GM12878 (cell line): ENCODE results near the gene LIX1. TPM values are rescaled to one million over a fixed set of nuclear protein-coding genes. Genes with fewer than 3 reads are reported as not detected.

Experiments used
- ATAC-seq: fragments of 200-7000 bp; cut with Tn5 transposase; 3 replicates; pipeline ENCODE4 v1.9.1; 2020; ENCODE audit warnings: mild to moderate bottlenecking, moderate library complexity
- BruUV-seq: library from RNA; stranded (reverse); fragments of 400-500 nt; replicated peaks from 2 replicates; lab custom pipeline; 2021; lab: Mats Ljungman, UMichigan
- CTCF ChIA-PET: fragments of 300-600 bp; sonication (Branson Sonifier 250); formaldehyde crosslinking; extraction: SDS; loops from one replicate; lab custom pipeline; 2021; ENCODE audit warnings: inconsistent platforms; lab: Yijun Ruan, JAX
- POLR2A ChIA-PET: fragments of 350-600 bp; formaldehyde crosslinking; extraction: SDS; loops from one replicate; lab custom pipeline; 2021; ENCODE audit warnings: inconsistent platforms; lab: Charles Lee
- RAD21 ChIA-PET: fragments of 300-600 bp; sonication (Branson Sonifier 250); formaldehyde crosslinking; loops from one replicate; lab custom pipeline; 2023; ENCODE audit warnings: antibody characterized with exemption; ENCODE audit not compliant: unreplicated experiment; lab: Charles Lee
- SMC1A ChIA-PET: fragments of 300-600 bp; sonication (Branson Sonifier 250); formaldehyde crosslinking; loops from one replicate; lab custom pipeline; 2023; ENCODE audit not compliant: unreplicated experiment, uncharacterized antibody; lab: Charles Lee
- DNase-seq: peaks from one replicate; pipeline ENCODE4 v3.0.0-alpha.2; 2011; ENCODE audit warnings: low read depth, low spot score
- FAIRE-seq: peaks from 3 replicates; lab custom pipeline; 2011; peaks lifted over from hg19 to GRCh38; lab: Jason Lieb, UNC
- H2AFZ ChIP-seq: 2 replicates; pipeline ENCODE4 v1.6.0; 2011; ENCODE audit warnings: low read depth, low read length, control low read depth; ENCODE audit not compliant: control insufficient read depth
- H3K27ac ChIP-seq: 2 replicates; pipeline ENCODE4 v1.5.1; 2011; ENCODE audit warnings: control low read depth; ENCODE audit not compliant: control insufficient read depth, insufficient read depth
- H3K27me3 ChIP-seq, 2 experiments: replicated peaks in 1 of 2; 2 replicates each; pipeline versions ENCODE4 v1.6.0 to v1.6.1; 2011; ENCODE audit warnings: low read length in 1 of 2; ENCODE audit not compliant: control insufficient read depth in 2 of 2, insufficient read depth in 2 of 2
- H3K36me3 ChIP-seq, 2 experiments: 2 replicates each; pipeline ENCODE4 v1.5.1; 2011; ENCODE audit warnings: low read length in 1 of 2; ENCODE audit not compliant: control insufficient read depth in 2 of 2, insufficient read depth in 2 of 2
- H3K4me1 ChIP-seq: 2 replicates; pipeline ENCODE4 v1.6.1; 2011; ENCODE audit warnings: mild to moderate bottlenecking, low read length, moderate library complexity, mixed read lengths; ENCODE audit not compliant: control insufficient read depth, insufficient read depth
- H3K4me2 ChIP-seq: 2 replicates; pipeline ENCODE4 v1.6.0; 2011; ENCODE audit warnings: control low read depth; ENCODE audit not compliant: control insufficient read depth, insufficient read depth
- H3K4me3 ChIP-seq: fragments of 200-600 bp; sonication (generic); 2 replicates; pipeline ENCODE4 v1.5.1; 2016
- H3K79me2 ChIP-seq: 2 replicates; pipeline ENCODE4 v1.6.0; 2011; ENCODE audit warnings: low read length; ENCODE audit not compliant: control insufficient read depth, insufficient read depth
- H3K9ac ChIP-seq: 2 replicates; pipeline ENCODE4 v1.8.0; 2011; ENCODE audit warnings: low read length, control low read depth, mixed read lengths; ENCODE audit not compliant: control insufficient read depth, insufficient read depth
- H3K9me3 ChIP-seq: replicated peaks from 3 replicates; pipeline ENCODE4 v1.5.1; 2011; ENCODE audit warnings: mild to moderate bottlenecking, low read length; ENCODE audit not compliant: control insufficient read depth, insufficient read depth
- H4K20me1 ChIP-seq: 2 replicates; pipeline ENCODE4 v1.6.0; 2011; ENCODE audit not compliant: control insufficient read depth, insufficient read depth
- CEBPB ChIP-seq, 2 experiments: fragments of 150-350 bp in 1 of 2; IDR thresholded peaks; 2 replicates each; pipeline ENCODE4 v1.6.1; 2012 to 2014; ENCODE audit warnings: low read depth in 2 of 2, low read length in 2 of 2, borderline replicate concordance in 1 of 2, inconsistent platforms in 1 of 2
- FOS ChIP-seq: IDR thresholded peaks from 3 replicates; pipeline ENCODE4 v1.6.1; 2011; ENCODE audit warnings: borderline replicate concordance; ENCODE audit not compliant: insufficient read length; ENCODE audit errors: extremely low read depth
- FOXK2 ChIP-seq: fragments of 450-650 bp; IDR thresholded peaks from 2 replicates; pipeline ENCODE4 v1.6.1; 2017; ENCODE audit warnings: mild to moderate bottlenecking, moderate library complexity
- HDAC6 ChIP-seq: fragments of 200-600 bp; sonication (generic); IDR thresholded peaks from one replicate; pipeline ENCODE4 v1.8.0; 2017; ENCODE audit warnings: antibody characterized with exemption; ENCODE audit not compliant: unreplicated experiment
- IKZF1 ChIP-seq: fragments of 450-650 bp; conservative IDR thresholded peaks from 2 replicates; pipeline ENCODE4 v1.6.1; 2017; ENCODE audit warnings: antibody characterized with exemption, mild to moderate bottlenecking
- JUND ChIP-seq: IDR thresholded peaks from 2 replicates; pipeline ENCODE4 v1.6.1; 2012; ENCODE audit warnings: low read depth, mild to moderate bottlenecking, low read length, improper control_type of control experiment, moderate library complexity
- LARP7 ChIP-seq: fragments of 450-650 bp; IDR thresholded peaks from 2 replicates; pipeline ENCODE4 v1.6.1; 2017; ENCODE audit warnings: mild to moderate bottlenecking
- MEF2A ChIP-seq: IDR thresholded peaks from 2 replicates; pipeline ENCODE4 v1.6.1; 2011; ENCODE audit warnings: low read depth, mild to moderate bottlenecking, low read length, moderate library complexity; ENCODE audit not compliant: insufficient read depth
- MTA2 ChIP-seq: fragments of 450-650 bp; IDR thresholded peaks from 2 replicates; pipeline ENCODE4 v1.6.1; 2016; ENCODE audit warnings: low read depth, mild to moderate bottlenecking, moderate library complexity
- MYB ChIP-seq: fragments of 150-350 bp; IDR thresholded peaks from 2 replicates; pipeline ENCODE4 v1.6.1; 2014; ENCODE audit warnings: mild to moderate bottlenecking, low read depth, low read length, borderline replicate concordance
- NR2C1 ChIP-seq: fragments of 450-650 bp; IDR thresholded peaks from 2 replicates; pipeline ENCODE4 v1.6.1; 2017; ENCODE audit warnings: antibody characterized with exemption, mild to moderate bottlenecking, moderate library complexity
- RAD21 ChIP-seq: IDR thresholded peaks from 2 replicates; pipeline ENCODE4 v1.6.1; 2011; ENCODE audit warnings: mild to moderate bottlenecking, low read depth, low read length, moderate library complexity; ENCODE audit not compliant: insufficient read depth
- SP1 ChIP-seq: IDR thresholded peaks from one replicate; pipeline ENCODE4 v1.6.1; 2011; ENCODE audit warnings: low read depth, low read length
- TCF12 ChIP-seq: IDR thresholded peaks from 2 replicates; pipeline ENCODE4 v1.6.1; 2011; ENCODE audit warnings: low read depth, mild to moderate bottlenecking, low read length
- WRNIP1 ChIP-seq: IDR thresholded peaks from 2 replicates; pipeline ENCODE4 v1.6.1; 2011; ENCODE audit warnings: low read depth, low read length, improper control_type of control experiment, borderline replicate concordance
- ZBED1 ChIP-seq: IDR thresholded peaks from 2 replicates; pipeline ENCODE4 v1.6.1; 2016; ENCODE audit warnings: borderline replicate concordance
- ZNF24 ChIP-seq: fragments of 450-650 bp; IDR thresholded peaks from 2 replicates; pipeline ENCODE4 v1.6.1; 2017; ENCODE audit warnings: antibody characterized with exemption, mild to moderate bottlenecking
- ZZZ3 ChIP-seq: IDR thresholded peaks from 2 replicates; pipeline ENCODE4 v1.6.1; 2011; ENCODE audit warnings: low read depth; ENCODE audit not compliant: control insufficient read depth, insufficient read length
- WGBS: methylation state at CpG from one replicate; pipeline ENCODE4 v1.1.6; 2016; ENCODE audit warnings: low lambda C conversion rate; ENCODE audit not compliant: insufficient replicate concordance, insufficient coverage; ENCODE audit errors: missing lambda C conversion rate; 5-methylcytosine and 5-hydroxymethylcytosine counted together
- in situ Hi-C: fragments of 300-500 bp; cut with MboI; formaldehyde crosslinking; loops from 9 replicates; pipeline ENCODE4 v1.14.3; 2018; ENCODE audit warnings: mixed read lengths
- intact Hi-C: fragments of 100-400 bp; cut with micrococcal nuclease; formaldehyde crosslinking; loops from one replicate; pipeline ENCODE4 v1.14.2; 2022; ENCODE audit not compliant: unreplicated experiment
- polyA plus RNA-seq, 11 experiments: library from polyadenylated mRNA; depleted of rRNA in 4 of 11; unstranded in 6 of 11; stranded (reverse) in 5 of 11; fragments of >200 nt; fragmentation: Nextera tagmentation in 4 of 11; fragmentation: Illumina TruSeq in 1 of 11; extraction: Ambion mirVana in 4 of 11; extraction: Trizol in 1 of 11; gene quantifications; 1 replicate in 1 of 11; 2 replicates in 10 of 11; pipeline versions ENCODE4 v1.2.1 to v1.2.3, GENCODE V29; 2011 to 2016; ENCODE audit warnings: inconsistent platforms in 2 of 11, missing spikeins in 2 of 11, low read depth in 1 of 11
- total RNA-seq, 4 experiments: library from RNA; depleted of rRNA in 3 of 4; stranded (reverse); fragments of >200 nt in 3 of 4; fragmentation: Illumina TruSeq in 1 of 4; extraction: Trizol in 1 of 4; gene quantifications; 2 replicates each; pipeline versions ENCODE4 v1.2.1 to v1.2.3, GENCODE V29; 2013 to 2021
- TF ChIP-seq, protein P1 (sequence below): fragments of 150-350 bp; IDR thresholded peaks from 2 replicates; pipeline ENCODE4 v1.6.1; 2014; ENCODE audit warnings: mild to moderate bottlenecking, low read depth, low read length
- TF ChIP-seq, protein P2 (sequence below): IDR thresholded peaks from 2 replicates; pipeline ENCODE4 v1.6.1; 2011; ENCODE audit warnings: low read depth, low read length, improper control_type of control experiment, borderline replicate concordance
- TF ChIP-seq, protein P3 (sequence below): fragments of 450-650 bp; IDR thresholded peaks from 2 replicates; pipeline ENCODE4 v1.6.1; 2016; ENCODE audit warnings: mild to moderate bottlenecking

LIX1 gene
- total and polyA plus RNA-seq, 10 of the 15 experiments (the other 5 are each of a cell fraction or from before 2014, with no cell fraction given) = 0.02 to 0.07 (median 0.04) TPM; not detected in 5

- TF ChIP-seq, protein P1, sequence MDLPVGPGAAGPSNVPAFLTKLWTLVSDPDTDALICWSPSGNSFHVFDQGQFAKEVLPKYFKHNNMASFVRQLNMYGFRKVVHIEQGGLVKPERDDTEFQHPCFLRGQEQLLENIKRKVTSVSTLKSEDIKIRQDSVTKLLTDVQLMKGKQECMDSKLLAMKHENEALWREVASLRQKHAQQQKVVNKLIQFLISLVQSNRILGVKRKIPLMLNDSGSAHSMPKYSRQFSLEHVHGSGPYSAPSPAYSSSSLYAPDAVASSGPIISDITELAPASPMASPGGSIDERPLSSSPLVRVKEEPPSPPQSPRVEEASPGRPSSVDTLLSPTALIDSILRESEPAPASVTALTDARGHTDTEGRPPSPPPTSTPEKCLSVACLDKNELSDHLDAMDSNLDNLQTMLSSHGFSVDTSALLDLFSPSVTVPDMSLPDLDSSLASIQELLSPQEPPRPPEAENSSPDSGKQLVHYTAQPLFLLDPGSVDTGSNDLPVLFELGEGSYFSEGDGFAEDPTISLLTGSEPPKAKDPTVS = no peak
- TF ChIP-seq MYB (no peak), ZBED1 (no peak), HDAC6 (no peak), IKZF1 (no peak), SP1 (no peak), LARP7 (no peak)
These were observed 31.4 kb downstream of the LIX1 start (continued) for GRCh38 chr5:97111004-97111403.

DNA sequence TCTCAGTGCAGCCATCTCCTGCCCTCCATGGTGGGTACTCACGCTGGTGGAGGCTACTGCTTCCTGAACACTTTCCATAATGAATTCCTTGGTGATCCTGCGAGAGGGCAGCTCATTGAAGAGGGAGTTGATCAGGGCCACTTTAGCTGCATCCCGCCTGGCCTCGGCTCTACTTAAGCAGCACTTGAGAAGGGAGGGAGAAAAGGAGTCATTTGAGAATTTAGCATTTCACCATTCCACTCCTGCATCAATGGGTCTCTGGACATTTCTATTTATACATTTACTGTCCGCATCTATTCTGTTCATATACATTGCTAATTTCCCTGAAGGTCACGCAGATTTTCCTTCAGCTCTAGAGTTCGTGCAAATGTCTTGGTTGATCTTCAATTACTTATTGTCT is 35.1 kb downstream of the LIX1 start:
- Histone ChIP-seq H3K79me2 (no peaks in the 10 kb centered on the region), H4K20me1 (no peaks in the 10 kb centered on the region), H3K4me1 (no peaks in the 10 kb centered on the region), H3K9ac (no peak overlapping the region), H3K36me3 (no peaks in the 10 kb centered on the region), H2AFZ (no peak overlapping the region), H3K27me3 (no peaks in the 10 kb centered on the region), H3K27ac (no peak overlapping the region), H3K4me2 (no peak overlapping the region), H3K9me3 (no peaks in the 10 kb centered on the region), H3K4me3 (no peak overlapping the region)
- intact Hi-C loops = no loop called here
- RAD21 ChIA-PET = no interaction called here
- 67% methylated on average over 7 of the region's 7 CpGs for WGBS
- TF ChIP-seq RAD21 (no peak), JUND (no peak), NR2C1 (no peak), FOS (no peak), MEF2A (no peak), ZZZ3 (no peak), TCF12 (no peak), MTA2 (no peak), FOXK2 (no peak), ZNF24 (no peak), WRNIP1 (no peak), CEBPB (IDR thresholded peaks at IDR 0.05; ENCODE audit: borderline replicate concordance in 1 of 2, low read depth in 2 of 2, low read length in 2 of 2) (no peak)
- TF ChIP-seq, protein P2, sequence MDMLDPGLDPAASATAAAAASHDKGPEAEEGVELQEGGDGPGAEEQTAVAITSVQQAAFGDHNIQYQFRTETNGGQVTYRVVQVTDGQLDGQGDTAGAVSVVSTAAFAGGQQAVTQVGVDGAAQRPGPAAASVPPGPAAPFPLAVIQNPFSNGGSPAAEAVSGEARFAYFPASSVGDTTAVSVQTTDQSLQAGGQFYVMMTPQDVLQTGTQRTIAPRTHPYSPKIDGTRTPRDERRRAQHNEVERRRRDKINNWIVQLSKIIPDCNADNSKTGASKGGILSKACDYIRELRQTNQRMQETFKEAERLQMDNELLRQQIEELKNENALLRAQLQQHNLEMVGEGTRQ = no peak
- TF ChIP-seq, protein P3, sequence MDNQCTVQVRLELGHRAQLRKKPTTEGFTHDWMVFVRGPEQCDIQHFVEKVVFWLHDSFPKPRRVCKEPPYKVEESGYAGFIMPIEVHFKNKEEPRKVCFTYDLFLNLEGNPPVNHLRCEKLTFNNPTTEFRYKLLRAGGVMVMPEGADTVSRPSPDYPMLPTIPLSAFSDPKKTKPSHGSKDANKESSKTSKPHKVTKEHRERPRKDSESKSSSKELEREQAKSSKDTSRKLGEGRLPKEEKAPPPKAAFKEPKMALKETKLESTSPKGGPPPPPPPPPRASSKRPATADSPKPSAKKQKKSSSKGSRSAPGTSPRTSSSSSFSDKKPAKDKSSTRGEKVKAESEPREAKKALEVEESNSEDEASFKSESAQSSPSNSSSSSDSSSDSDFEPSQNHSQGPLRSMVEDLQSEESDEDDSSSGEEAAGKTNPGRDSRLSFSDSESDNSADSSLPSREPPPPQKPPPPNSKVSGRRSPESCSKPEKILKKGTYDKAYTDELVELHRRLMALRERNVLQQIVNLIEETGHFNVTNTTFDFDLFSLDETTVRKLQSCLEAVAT = no peak
- in situ Hi-C loops = no loop called here
- FAIRE-seq (no peak), ATAC-seq (no peak), DNase-seq (no peak)
- SMC1A ChIA-PET = interaction anchor here (1.0 kb wide), 1 partner anchor 236 kb away, joined by 3 read pairs; no protein-coding TSS in a partner anchor
- CTCF ChIA-PET = interaction anchor here (0.9 to 1.2 kb wide), 2 partner anchors 9 to 19 kb away, joined by 3 read pairs; no protein-coding TSS in a partner anchor
- POLR2A ChIA-PET = no interaction called here
- BruUV-seq = no TSS peak
